RPMI7951 (cell line): ENCODE data around the gene GJB2. TPM values are rescaled to one million over a fixed set of nuclear protein-coding genes. Genes with fewer than 3 reads are reported as not detected.

Experiments used
- DNase-seq: peaks from one replicate; pipeline ENCODE4 v3.0.0-alpha.2; 2012; ENCODE audit warnings: low read depth
- total RNA-seq: library from RNA; depleted of rRNA; stranded (reverse); fragments of >200 nt; shearing (Covaris generic); gene quantifications from 2 replicates; pipeline ENCODE4 v1.2.3, GENCODE V29; 2014; rRNA removed

GJB2 gene
- 0.59 and 0.72 TPM in 2 replicates for total RNA-seq

- no peak for DNase-seq
Measured at GRCh38 chr13:20192836-20193161, at the start of gene GJB2. Gene GJB2 (minus strand): TSS chr13:20192938. CDS start chr13:20189581, 3,357 bp downstream.

- no peak for DNase-seq
Measured at GRCh38 chr13:20241593-20241992, 48.9 kb upstream of the GJB2 start.

GRCh38 chr13:20239748-20240147 lies 47.0 kb upstream of the GJB2 start:
- no peak for DNase-seq

- no peak for DNase-seq
Measured at GRCh38 chr13:20232556-20233277, 40.0 kb upstream of the GJB2 start.

GRCh38 chr13:20231839-20232555 lies 39.3 kb upstream of the GJB2 start, which contains the start of gene GJB6:
Gene GJB6 (minus strand): TSS chr13:20232319. CDS start chr13:20223480, 8,839 bp downstream.
- no peak for DNase-seq

DNA sequence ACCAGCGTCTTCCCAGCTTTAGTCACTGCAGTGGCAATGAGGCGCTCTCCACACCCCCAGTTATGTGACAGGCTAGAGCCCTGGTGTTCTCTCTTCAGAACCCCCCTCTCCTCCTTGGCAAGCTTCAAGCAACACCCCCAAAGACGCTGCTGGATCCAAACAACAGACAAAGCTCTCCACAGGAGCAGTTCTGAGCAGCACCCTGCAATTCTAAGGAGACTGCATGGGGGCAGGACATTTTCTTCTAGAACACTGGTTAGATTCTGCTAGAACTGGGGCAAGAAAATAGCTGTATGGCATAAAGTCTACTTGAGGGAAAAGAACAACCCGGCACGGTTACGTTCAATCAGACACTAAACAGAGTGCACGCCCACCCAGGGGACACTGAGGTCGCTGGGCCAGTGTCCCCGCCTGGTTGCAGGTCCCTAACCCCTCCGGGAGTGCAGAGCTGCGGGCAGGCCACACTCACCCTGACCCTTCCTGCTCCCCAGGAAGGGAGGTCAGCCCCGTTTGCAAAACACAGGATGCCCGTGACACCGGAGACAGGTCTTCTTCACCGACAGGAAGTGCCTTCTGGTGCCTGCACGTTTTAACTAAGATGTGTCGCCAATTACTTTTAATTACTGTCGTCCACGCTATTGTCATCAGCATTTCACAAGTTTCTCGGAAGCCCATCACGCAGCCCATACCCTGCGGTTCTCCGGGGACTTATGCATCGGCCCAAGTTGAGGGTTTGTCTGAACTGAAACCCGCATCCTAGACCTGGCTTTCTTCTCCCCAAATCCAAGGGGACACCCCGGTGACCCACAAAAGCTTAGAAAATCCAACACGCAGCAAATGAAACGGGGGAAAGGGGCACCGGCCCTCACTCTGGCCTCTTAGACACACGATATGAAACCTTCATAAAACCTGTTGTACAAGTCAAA lies 38.4 kb upstream of the GJB2 start:
- DNase-seq = no peak

DNA sequence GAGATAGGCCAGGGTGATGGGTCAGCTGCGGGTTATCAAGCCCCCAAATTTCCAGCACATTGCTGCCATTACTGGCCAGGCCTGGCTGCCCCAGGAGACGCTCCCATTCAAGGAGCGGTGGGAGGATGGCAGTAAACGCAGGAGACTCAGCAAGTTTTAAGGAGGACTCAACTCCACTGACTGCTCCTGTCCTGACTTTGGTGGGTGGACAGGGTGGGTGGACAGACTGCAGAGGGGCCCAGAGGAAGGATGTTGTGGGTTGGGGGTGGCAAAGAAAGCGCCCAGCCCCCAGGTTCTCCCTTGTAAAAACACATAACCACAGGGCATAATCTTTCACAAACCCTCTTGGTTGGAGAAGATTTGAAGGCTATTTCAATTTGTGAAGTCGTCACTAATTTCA lies 35.0 kb upstream of the GJB2 start:
- no peak for DNase-seq

DNA sequence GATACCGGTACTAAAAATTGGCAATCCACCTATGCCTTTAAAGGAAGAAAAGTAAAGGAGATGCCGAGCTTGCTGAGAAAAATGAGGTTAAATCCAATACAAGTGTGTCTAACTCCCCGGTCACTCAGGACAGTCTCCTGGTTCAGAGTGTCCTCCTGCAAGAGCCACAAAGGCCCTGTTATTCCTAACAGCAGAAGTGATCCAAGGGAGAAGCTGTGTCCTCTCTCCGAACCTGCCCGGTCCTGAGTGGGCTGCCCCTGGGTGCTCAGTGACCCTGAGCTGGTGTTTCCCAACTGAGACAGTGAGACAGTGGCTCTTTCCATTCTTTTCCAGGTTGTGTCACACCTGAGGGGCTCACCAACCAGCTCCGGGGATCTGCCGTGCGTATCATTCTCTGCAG lies 34.5 kb upstream of the GJB2 start:
- no peak for DNase-seq

- DNase-seq = no peak
Measured at GRCh38 chr13:20222553-20222952, 29.8 kb upstream of the GJB2 start.

DNA sequence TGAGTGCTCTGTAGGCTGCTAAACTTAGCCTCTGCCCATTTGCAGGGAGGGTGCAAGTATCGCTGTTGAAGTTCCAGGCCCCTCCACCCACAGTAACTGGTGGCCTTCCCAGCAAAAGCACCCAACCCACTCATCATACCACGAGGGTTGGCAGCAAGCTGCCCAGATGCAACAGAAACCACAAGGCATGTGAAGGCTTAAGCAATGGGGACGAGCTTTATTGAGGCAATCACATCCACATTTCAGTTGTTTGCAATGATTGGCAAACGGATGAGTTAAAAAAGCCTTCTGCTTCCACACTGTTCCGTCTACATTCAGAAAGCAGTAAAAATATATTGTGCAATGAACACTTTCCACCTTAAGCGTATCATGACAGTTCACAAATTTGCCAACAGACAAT lies 29.0 kb upstream of the GJB2 start:
- DNase-seq = peak; percentile 1

- no peak for DNase-seq
Measured at GRCh38 chr13:20219577-20219976, 26.8 kb upstream of the GJB2 start.

DNA sequence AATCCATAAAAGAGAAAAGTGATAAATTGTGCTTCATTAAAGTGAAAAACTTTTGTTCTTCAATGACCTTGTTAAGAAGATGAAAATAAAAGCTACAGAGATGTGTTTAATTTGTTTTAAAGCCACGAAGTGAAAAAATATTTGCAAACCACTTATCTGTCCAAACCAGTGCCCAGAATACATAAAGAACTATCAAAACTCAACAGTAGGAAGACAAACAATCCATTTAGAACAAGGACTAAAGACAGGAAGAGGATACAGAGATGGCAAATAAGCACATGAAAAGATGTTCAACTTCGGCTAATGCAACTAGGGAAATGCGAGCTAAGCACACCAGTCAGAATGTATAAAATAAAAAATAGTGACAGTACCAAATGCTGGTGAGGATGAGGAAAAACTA lies 24.4 kb upstream of the GJB2 start:
- no peak for DNase-seq

- no peak for DNase-seq
Measured at GRCh38 chr13:20209948-20210347, 17.2 kb upstream of the GJB2 start.

DNA sequence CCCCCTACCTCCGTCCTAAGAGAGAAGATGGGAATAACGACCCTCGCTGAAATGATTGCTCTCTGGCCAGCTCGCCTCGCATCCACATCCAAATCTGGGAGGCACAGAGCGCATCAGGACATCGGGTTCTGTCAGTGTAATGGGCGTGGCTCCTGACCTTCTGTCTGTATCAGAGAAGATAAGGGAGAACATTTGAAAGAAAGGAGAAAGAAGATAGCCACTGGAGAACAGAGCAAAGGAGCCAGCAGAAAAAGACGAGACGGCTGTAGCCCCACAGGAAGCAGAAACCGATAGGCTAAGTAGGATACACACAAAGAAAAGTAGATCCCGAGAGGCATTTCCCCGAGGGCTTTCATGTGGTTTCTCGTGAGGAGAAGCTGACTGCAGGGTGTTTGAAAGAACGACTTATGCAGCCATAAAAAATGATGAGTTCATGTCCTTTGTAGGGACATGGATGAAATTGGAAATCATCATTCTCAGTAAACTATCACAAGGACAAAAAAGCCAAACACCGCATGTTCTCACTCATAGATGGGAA lies 14.0 kb upstream of the GJB2 start:
- DNase-seq = no peak

DNA sequence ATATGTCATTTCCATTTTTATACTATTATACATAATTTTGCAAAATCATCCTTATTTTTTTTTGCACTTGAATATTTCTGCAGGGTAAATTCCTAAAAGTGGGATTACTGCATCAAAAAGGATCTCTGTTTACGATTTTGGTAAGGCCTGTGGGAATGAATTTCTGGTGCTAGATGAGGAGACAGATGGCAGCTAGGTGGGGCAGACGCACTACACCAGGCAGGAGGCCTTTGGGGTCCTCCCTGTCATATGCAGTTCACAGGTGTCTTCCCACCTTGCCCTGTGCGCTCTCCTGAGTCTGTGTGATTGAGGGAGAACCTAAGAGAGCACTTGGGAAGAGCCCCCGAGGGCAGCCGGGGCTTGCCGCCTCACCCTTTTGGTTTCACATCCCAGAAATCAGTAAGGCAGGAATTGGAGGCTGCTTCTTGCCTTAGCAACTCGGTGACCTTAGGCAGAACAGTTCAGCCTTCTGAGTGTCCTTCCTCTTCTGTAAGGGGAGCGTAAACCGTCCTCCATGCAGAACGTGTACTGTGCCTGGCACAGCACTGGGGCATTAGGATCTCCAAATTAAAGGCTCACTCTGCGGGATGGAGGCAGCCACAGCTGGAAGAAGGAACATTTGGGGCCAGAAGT lies 13.4 kb upstream of the GJB2 start:
- no peak for DNase-seq

DNA sequence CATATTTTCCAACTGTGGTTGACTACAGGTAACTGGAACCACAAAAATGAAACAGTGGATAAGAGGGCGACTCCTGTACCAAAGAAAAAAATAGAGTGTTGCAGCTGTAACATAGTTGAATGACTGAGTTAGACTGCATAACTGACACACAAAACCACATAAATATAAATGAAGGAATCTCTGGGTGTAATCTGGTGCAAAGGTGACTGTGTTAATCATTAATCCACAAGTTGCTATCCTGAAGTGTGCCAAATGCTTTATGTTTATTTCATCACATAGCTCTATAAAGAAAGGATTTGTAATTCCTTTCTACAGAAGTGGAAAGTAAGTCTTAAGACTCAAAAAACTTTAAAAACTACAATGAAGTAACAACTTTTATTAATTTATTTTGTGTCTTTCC lies 6.0 kb upstream of the GJB2 start:
- DNase-seq = no peak

GRCh38 chr13:20197361-20197834 lies 4.7 kb upstream of the GJB2 start:
- DNase-seq = peak; percentile 43

DNA sequence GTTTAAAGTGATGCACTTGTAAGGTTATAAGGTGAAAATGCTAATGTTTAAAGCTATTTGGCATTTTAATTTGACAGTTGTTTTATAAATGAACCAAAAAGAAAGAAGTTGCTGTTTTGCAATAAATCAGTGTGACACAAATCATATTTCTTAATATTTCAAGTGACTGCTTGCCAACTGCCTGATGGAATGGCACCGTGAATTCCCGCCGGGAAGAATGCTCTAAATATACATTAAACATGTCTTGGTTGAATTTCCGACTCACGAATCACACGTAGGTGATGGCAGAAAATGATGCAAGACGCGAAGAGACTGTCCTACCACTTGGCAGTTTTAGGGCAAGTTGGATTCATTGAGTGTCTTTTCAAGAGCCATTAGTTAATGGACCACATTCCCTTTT lies 3.1 kb upstream of the GJB2 start:
- DNase-seq = no peak

GRCh38 chr13:20193907-20194631 lies 1.3 kb upstream of the GJB2 start:
- DNase-seq = no peak

DNA sequence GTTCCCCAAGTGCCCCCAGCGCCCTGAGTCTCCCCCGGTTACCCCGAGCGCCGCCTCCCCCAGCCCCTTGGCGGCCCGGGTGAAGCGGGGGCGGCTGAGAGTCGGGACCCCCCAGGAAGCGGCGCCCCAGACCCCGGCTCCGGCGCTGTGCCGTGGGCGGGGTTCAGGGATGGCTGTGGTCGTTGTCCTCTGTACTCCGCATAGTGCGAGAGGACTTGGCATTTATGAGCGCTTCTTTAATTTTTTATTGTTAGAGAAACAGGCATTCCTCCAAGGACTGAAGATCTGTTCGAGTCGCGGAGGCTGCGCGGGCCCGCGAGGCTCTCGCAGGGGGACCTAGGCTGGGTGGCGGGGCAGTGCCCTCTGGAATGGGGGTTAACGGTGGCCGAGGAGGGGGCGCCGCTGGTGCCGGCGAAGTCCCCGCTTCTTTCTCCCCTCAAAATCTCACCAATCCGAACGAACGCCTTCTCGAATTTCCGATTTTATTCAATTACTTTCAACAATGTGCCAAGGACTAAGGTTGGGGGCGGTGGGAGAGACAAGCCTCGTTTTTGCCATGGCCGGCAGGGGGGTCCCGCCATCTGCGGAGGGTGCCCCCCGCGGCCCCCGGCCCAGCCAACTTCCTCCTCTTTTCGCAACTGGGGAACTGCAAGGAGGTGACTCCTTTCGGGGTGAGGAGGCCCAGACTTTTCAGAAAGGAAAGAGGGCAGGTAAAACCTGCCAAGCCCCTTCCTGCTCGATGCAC lies 596 bp upstream of the GJB2 start:
- DNase-seq = no peak
